Gastrocnemius medialis (tissue), 4 donors: Measurements from ENCODE around the gene NIBAN1.
"Not testable (repeated sequence)": the region's sequence is repeated elsewhere in the genome, so short reads cannot be mapped to it uniquely, and the experiment has no call there.

Source experiments
- POLR2A ChIP-seq, 2 donors: fragments of 450-650 bp; IDR thresholded peaks; one replicate each; pipeline ENCODE4 v1.6.1; 2017; ENCODE audit warnings: antibody characterized with exemption in 2 of 2, mild to moderate bottlenecking in 2 of 2, moderate library complexity in 2 of 2
- TF ChIP-seq, protein P1 (sequence below), 5 experiments: fragments of 450-650 bp in 3 of 5; fragments of 200-600 bp in 2 of 5; sonication (generic) in 2 of 5; IDR thresholded peaks in 4 of 5; conservative IDR thresholded peaks in 1 of 5; 1 replicate in 4 of 5; 2 replicates in 1 of 5; pipeline ENCODE4 v1.5.1; 2016 to 2019; ENCODE audit warnings: antibody characterized with exemption in 5 of 5, mild to moderate bottlenecking in 3 of 5, moderate library complexity in 3 of 5

GRCh38 chr1:185001312-185001880 is 27.1 kb upstream of the NIBAN1 start:
- TF ChIP-seq, protein P1, sequence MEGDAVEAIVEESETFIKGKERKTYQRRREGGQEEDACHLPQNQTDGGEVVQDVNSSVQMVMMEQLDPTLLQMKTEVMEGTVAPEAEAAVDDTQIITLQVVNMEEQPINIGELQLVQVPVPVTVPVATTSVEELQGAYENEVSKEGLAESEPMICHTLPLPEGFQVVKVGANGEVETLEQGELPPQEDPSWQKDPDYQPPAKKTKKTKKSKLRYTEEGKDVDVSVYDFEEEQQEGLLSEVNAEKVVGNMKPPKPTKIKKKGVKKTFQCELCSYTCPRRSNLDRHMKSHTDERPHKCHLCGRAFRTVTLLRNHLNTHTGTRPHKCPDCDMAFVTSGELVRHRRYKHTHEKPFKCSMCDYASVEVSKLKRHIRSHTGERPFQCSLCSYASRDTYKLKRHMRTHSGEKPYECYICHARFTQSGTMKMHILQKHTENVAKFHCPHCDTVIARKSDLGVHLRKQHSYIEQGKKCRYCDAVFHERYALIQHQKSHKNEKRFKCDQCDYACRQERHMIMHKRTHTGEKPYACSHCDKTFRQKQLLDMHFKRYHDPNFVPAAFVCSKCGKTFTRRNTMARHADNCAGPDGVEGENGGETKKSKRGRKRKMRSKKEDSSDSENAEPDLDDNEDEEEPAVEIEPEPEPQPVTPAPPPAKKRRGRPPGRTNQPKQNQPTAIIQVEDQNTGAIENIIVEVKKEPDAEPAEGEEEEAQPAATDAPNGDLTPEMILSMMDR (IDR thresholded peaks at IDR 0.05 in 4 of 5, conservative IDR thresholded peaks at IDR 0.05 in 1 of 5) = not testable (repeated sequence)
- TF ChIP-seq POLR2A (IDR thresholded peaks at IDR 0.05) = not testable (repeated sequence)
